Lower leg skin (tissue), 3 donors: ENCODE measurements around the gene KCNB1.

Experiments used
- CTCF ChIP-seq, 3 donors: fragments of 450-650 bp; IDR thresholded peaks; one replicate each; pipeline ENCODE4 v1.5.1; 2016; ENCODE audit warnings: antibody characterized with exemption in 3 of 3, mild to moderate bottlenecking in 3 of 3, moderate library complexity in 2 of 3
- POLR2A ChIP-seq, 2 donors: fragments of 450-650 bp; IDR thresholded peaks; one replicate each; pipeline ENCODE4 v1.6.1; 2016 to 2017; ENCODE audit warnings: antibody characterized with exemption in 2 of 2, mild to moderate bottlenecking in 1 of 2, moderate library complexity in 1 of 2

GRCh38 chr20:49386848-49387580 is 95.5 kb downstream of the KCNB1 start:
- TF ChIP-seq CTCF (IDR thresholded peaks at IDR 0.05) = no peak
- no peak for TF ChIP-seq POLR2A (IDR thresholded peaks at IDR 0.05)
